ENCODE data around the gene WDR20. TPM values are rescaled to one million over a fixed set of nuclear protein-coding genes. Genes with fewer than 3 reads are reported as not detected.

Gene WDR20
- total RNA-seq, 4 donors from 2014 or later: 16.0 to 21.9 (median 19.1) TPM

DNA sequence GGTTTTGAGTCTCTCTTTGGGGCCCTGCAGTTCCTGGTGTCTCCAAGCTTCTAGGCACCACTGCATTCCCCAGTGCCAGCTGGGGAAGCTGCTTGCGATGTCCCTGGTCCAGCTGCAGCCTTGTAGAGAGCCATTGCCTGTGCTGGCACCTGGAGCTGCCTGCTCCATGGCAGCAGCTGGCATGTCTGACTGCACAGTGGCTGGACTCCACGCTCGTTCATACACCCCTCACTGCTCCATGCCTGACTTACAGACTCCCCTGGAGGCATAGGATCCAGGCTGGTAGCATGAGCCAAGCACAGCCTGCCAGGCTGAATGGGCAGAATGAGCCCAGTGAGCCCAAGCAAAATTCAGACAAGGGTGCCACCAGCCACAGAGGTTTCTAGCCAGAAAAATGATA, 21.8 kb upstream of the WDR20 start:
- H3K27ac ChIP-seq: no peak overlapping the region
- intact Hi-C loops (cut with DNase I): no loop called here

GRCh38 chr14:102120888-102121287, 18.8 kb upstream of the WDR20 start:
- H3K4me3 ChIP-seq: no peak overlapping the region
- H3K9me3 ChIP-seq: no peaks in the 10 kb centered on the region
- DNase-seq: no peak
- intact Hi-C loops (cut with DNase I): no loop called here
- no peaks in the 10 kb centered on the region for H3K27me3 ChIP-seq
- WGBS, 2 donors: 60 to 90% methylated on average over 1 of the region's 1 CpG
- peaks cover 0 to 10% (median under 1%) of the 10 kb centered on the region in 3 donors for H3K4me1 ChIP-seq
- H3K36me3 ChIP-seq: peaks cover 0 to 8% (median 0%) of the 10 kb centered on the region in 3 donors
- no peak for TF ChIP-seq POLR2A (IDR thresholded peaks at IDR 0.05)
- TF ChIP-seq, protein P1, sequence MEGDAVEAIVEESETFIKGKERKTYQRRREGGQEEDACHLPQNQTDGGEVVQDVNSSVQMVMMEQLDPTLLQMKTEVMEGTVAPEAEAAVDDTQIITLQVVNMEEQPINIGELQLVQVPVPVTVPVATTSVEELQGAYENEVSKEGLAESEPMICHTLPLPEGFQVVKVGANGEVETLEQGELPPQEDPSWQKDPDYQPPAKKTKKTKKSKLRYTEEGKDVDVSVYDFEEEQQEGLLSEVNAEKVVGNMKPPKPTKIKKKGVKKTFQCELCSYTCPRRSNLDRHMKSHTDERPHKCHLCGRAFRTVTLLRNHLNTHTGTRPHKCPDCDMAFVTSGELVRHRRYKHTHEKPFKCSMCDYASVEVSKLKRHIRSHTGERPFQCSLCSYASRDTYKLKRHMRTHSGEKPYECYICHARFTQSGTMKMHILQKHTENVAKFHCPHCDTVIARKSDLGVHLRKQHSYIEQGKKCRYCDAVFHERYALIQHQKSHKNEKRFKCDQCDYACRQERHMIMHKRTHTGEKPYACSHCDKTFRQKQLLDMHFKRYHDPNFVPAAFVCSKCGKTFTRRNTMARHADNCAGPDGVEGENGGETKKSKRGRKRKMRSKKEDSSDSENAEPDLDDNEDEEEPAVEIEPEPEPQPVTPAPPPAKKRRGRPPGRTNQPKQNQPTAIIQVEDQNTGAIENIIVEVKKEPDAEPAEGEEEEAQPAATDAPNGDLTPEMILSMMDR (IDR thresholded peaks at IDR 0.05): no peak
- no peak overlapping the region for H3K27ac ChIP-seq

More for the DNA sequence above, 21.8 kb upstream of the WDR20 start:
- Histone ChIP-seq H3K27me3 (no peaks in the 10 kb centered on the region), H3K9me3 (no peaks in the 10 kb centered on the region), H3K36me3 (peaks cover 0 to 8% (median 0%) of the 10 kb centered on the region in 3 donors), H3K4me3 (no peak overlapping the region), H3K4me1 (no peaks in the 10 kb centered on the region)
- DNase-seq: no peak
- no peak for TF ChIP-seq POLR2A (IDR thresholded peaks at IDR 0.05)
- TF ChIP-seq, protein P1 (IDR thresholded peaks at IDR 0.05): no peak
- WGBS, 2 donors: 100% methylated on average over 1 to 3 of the region's 3 CpGs

DNA sequence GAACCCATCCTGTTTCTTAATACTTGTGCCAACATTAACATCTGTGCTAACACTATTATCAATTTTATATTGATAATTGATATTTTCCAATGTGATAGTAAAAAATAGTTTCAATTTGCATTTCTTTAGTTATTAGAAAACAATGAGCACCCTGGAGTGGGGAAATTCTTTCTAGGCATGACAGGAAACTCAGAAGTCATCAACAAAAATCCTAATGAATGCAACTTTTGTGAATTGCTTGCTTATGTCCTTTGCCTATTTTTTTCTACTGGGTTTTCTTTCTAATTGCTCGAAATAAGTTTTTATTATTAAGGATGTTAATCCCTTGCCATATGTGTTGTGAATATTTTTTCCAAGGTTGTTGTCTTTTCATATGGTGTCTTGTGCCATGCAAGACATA, 18.1 kb upstream of the WDR20 start:
- no peaks in the 10 kb centered on the region for H3K9me3 ChIP-seq
- intact Hi-C loops (cut with DNase I): no loop called here
- TF ChIP-seq, protein P1 (IDR thresholded peaks at IDR 0.05): no peak
- TF ChIP-seq POLR2A (IDR thresholded peaks at IDR 0.05): no peak
- H3K4me3 ChIP-seq: no peak overlapping the region
- DNase-seq: no peak
- H3K4me1 ChIP-seq: peaks cover 0 to 17% (median 6%) of the 10 kb centered on the region in 3 donors
- 76 to 87% methylated on average over 1 of the region's 1 CpG for WGBS, 2 donors
- no peaks in the 10 kb centered on the region for H3K27me3 ChIP-seq
- H3K36me3 ChIP-seq: peaks cover 0 to 8% (median 0%) of the 10 kb centered on the region in 3 donors
- H3K27ac ChIP-seq: no peak overlapping the region

DNA sequence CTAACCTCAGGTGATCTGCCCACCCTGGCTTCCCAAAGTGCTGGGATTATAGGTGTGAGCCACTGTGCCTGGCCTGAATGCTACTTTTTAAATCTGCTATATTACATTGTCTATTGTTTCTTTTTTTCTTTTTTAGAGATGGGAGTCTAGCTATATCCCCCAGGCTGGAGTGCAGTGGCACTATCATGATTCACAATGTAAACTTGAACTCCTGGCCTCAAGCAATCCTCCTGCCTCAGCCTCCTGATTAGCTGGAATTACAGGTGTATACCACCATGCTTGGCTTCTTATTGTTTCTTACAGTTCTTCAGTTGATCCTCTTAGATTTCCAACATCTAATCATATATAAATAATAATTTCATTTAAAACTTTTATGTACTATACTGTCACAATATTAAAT, 15.3 kb upstream of the WDR20 start:
- Histone ChIP-seq H3K36me3 (no peaks in the 10 kb centered on the region), H3K9me3 (no peaks in the 10 kb centered on the region), H3K27me3 (no peaks in the 10 kb centered on the region), H3K4me3 (no peak overlapping the region), H3K4me1 (peaks cover 0 to 17% (median 6%) of the 10 kb centered on the region in 3 donors), H3K27ac (no peak overlapping the region)
- DNase-seq: no peak
- TF ChIP-seq, protein P1 (IDR thresholded peaks at IDR 0.05): no peak
- no peak for TF ChIP-seq POLR2A (IDR thresholded peaks at IDR 0.05)
- intact Hi-C loops (cut with DNase I): no loop called here

GRCh38 chr14:102125546-102125945, 14.2 kb upstream of the WDR20 start:
- no peak for TF ChIP-seq POLR2A (IDR thresholded peaks at IDR 0.05)
- TF ChIP-seq, protein P1 (IDR thresholded peaks at IDR 0.05): no peak
- intact Hi-C loops (cut with DNase I): no loop called here
- no peak overlapping the region for H3K4me3 ChIP-seq
- H3K36me3 ChIP-seq: no peaks in the 10 kb centered on the region
- no peak for DNase-seq
- no peaks in the 10 kb centered on the region for H3K9me3 ChIP-seq
- H3K27ac ChIP-seq: no peak overlapping the region
- no peaks in the 10 kb centered on the region for H3K27me3 ChIP-seq
- H3K4me1 ChIP-seq: peaks cover 0 to 17% (median 6%) of the 10 kb centered on the region in 3 donors
- WGBS, 2 donors: 36 to 53% methylated on average over 5 of the region's 5 CpGs

Data from esophagus squamous epithelium (tissue), 5 donors.